WTC11 (cell line): Measurements from ENCODE around the gene FAM131C. TPM values are rescaled to one million over a fixed set of nuclear protein-coding genes. Genes with fewer than 3 reads are reported as not detected.

Experiments
- ATAC-seq: fragments of 200-7000 bp; cut with Tn5 transposase; 2 replicates; pipeline ENCODE4 v1.10.0; 2021; ENCODE audit warnings: mild to moderate bottlenecking, moderate library complexity
- CTCF ChIA-PET: fragments of 300-600 bp; sonication (Branson Sonifier 250); formaldehyde crosslinking; loops from one replicate; lab custom pipeline; 2021; ENCODE audit warnings: antibody characterized with exemption; lab: Charles Lee
- POLR2A ChIA-PET: fragments of 350-600 bp; sonication (Branson Sonifier 250); formaldehyde crosslinking; loops from one replicate; lab custom pipeline; 2021; ENCODE audit warnings: antibody characterized with exemption; lab: Charles Lee
- DNase-seq: peaks from one replicate; pipeline ENCODE4 v3.0.0; 2021; ENCODE audit warnings: low spot score
- H3K27ac Mint-ChIP-seq: 2 replicates; pipeline ENCODE4 v1.8.0; 2021; ENCODE audit warnings: mixed read lengths
- H3K27me3 Mint-ChIP-seq: 2 replicates; pipeline ENCODE4 v1.8.0; 2021; ENCODE audit warnings: low read depth, mild to moderate bottlenecking, moderate library complexity, mixed read lengths
- H3K36me3 Mint-ChIP-seq: 2 replicates; pipeline ENCODE4 v1.8.0; 2021; ENCODE audit warnings: mixed read lengths
- H3K4me1 Mint-ChIP-seq: 2 replicates; pipeline ENCODE4 v1.8.0; 2022; ENCODE audit warnings: mixed read lengths
- H3K4me3 Mint-ChIP-seq: 2 replicates; pipeline ENCODE4 v1.8.0; 2021; ENCODE audit warnings: mild to moderate bottlenecking, moderate library complexity, mixed read lengths
- H3K9me3 Mint-ChIP-seq: 2 replicates; pipeline ENCODE4 v1.8.0; 2021; ENCODE audit warnings: mixed read lengths
- ATF2 ChIP-seq: sonication (generic); formaldehyde crosslinking; IDR thresholded peaks from 2 replicates; pipeline ENCODE4 v1.8.1; 2022; ENCODE audit warnings: low read depth, missing genetic modification reagents, borderline replicate concordance
- CBFB ChIP-seq: sonication (generic); formaldehyde crosslinking; IDR thresholded peaks from 2 replicates; pipeline ENCODE4 v1.8.1; 2022; ENCODE audit warnings: mild to moderate bottlenecking, low read depth, missing genetic modification reagents
- CREB1 ChIP-seq: sonication (generic); formaldehyde crosslinking; IDR thresholded peaks from 2 replicates; pipeline ENCODE4 v1.8.0; 2023; ENCODE audit warnings: mild to moderate bottlenecking, missing genetic modification reagents
- ESRRA ChIP-seq: sonication (generic); formaldehyde crosslinking; IDR thresholded peaks from 2 replicates; pipeline ENCODE4 v1.8.1; 2022; ENCODE audit warnings: mild to moderate bottlenecking, missing genetic modification reagents, borderline replicate concordance
- FOXP1 ChIP-seq: sonication (generic); formaldehyde crosslinking; IDR thresholded peaks from 2 replicates; pipeline ENCODE4 v1.8.0; 2022; ENCODE audit warnings: missing genetic modification reagents, mild to moderate bottlenecking, moderate library complexity, borderline replicate concordance
- FOXP4 ChIP-seq: sonication (generic); formaldehyde crosslinking; IDR thresholded peaks from 2 replicates; pipeline ENCODE4 v1.8.0; 2022; ENCODE audit warnings: mild to moderate bottlenecking, missing genetic modification reagents
- NFATC4 ChIP-seq: fragments of 250-450 bp; sonication (Bioruptor Pico); IDR thresholded peaks from 2 replicates; pipeline ENCODE4 v1.9.0; 2021; ENCODE audit warnings: mild to moderate bottlenecking
- NR3C1 ChIP-seq: sonication (generic); formaldehyde crosslinking; conservative IDR thresholded peaks from 2 replicates; pipeline ENCODE4 v1.8.1; 2023; ENCODE audit warnings: low read depth, mild to moderate bottlenecking, missing genetic modification reagents
- SOX15 ChIP-seq: fragments of 250-450 bp; sonication (Bioruptor Pico); IDR thresholded peaks from 2 replicates; pipeline ENCODE4 v1.9.0; 2021; ENCODE audit warnings: mild to moderate bottlenecking
- SP1 ChIP-seq: sonication (generic); formaldehyde crosslinking; conservative IDR thresholded peaks from 2 replicates; pipeline ENCODE4 v1.8.1; 2022; ENCODE audit warnings: missing genetic modification reagents
- STAT6 ChIP-seq: sonication (generic); formaldehyde crosslinking; conservative IDR thresholded peaks from 2 replicates; pipeline ENCODE4 v1.8.1; 2023; ENCODE audit warnings: mild to moderate bottlenecking, low read depth, missing genetic modification reagents, moderate library complexity
- ZBTB43 ChIP-seq: sonication (generic); formaldehyde crosslinking; IDR thresholded peaks from 2 replicates; pipeline ENCODE4 v1.8.1; 2023; ENCODE audit warnings: mild to moderate bottlenecking, missing genetic modification reagents
- ZNF121 ChIP-seq: sonication (generic); formaldehyde crosslinking; IDR thresholded peaks from 2 replicates; pipeline ENCODE4 v1.8.0; 2023; ENCODE audit warnings: missing genetic modification reagents
- ZNF281 ChIP-seq: sonication (generic); formaldehyde crosslinking; IDR thresholded peaks from 2 replicates; pipeline ENCODE4 v1.8.0; 2023; ENCODE audit warnings: mild to moderate bottlenecking, missing genetic modification reagents
- ZNF317 ChIP-seq: sonication (generic); formaldehyde crosslinking; IDR thresholded peaks from 2 replicates; pipeline ENCODE4 v1.8.1; 2023; ENCODE audit warnings: low read depth, mild to moderate bottlenecking, moderate library complexity, missing genetic modification reagents, borderline replicate concordance
- total RNA-seq: library from RNA; stranded (reverse); gene quantifications from 3 replicates; pipeline ENCODE4 v1.2.3, GENCODE V29; 2021

The FAM131C gene
- total RNA-seq, 1 experiment from 2014 or later, result 1.4 TPM

- ChIA-PET CTCF (interaction anchor here (0.7 to 2.5 kb wide), 23 partner anchors 8 to 263 kb away, joined by 3 to 16 read pairs (median 5); partner anchors contain the start of genes FAM131C, HSPB7 and SRARP), POLR2A (no interaction called here)
- ATAC-seq (no peak), DNase-seq (no peak)
- TF ChIP-seq ZNF121 (CRISPR knock-in tag) (0 out of 2 replicates have a peak, but pooled peaks have one; percentile 26), ZNF281 (CRISPR knock-in tag) (no peak)
- H3K27ac Mint-ChIP-seq, result no peak overlapping the region
- peaks cover 12% of the 10 kb centered on the region for H3K4me1 Mint-ChIP-seq
- no peak overlapping the region for H3K4me3 Mint-ChIP-seq
- no peaks in the 10 kb centered on the region for H3K9me3 Mint-ChIP-seq
- no peaks in the 10 kb centered on the region for H3K36me3 Mint-ChIP-seq
- H3K27me3 Mint-ChIP-seq, result no peaks in the 10 kb centered on the region
Observed at GRCh38 chr1:16054598-16055540, 18.6 kb downstream of the FAM131C start.

- no peak for ATAC-seq
- no peak for DNase-seq
Observed at GRCh38 chr1:16053781-16054502, 19.5 kb downstream of the FAM131C start.

More at GRCh38 chr1:16053781-16054502, 19.5 kb downstream of the FAM131C start:
- no peak for TF ChIP-seq SP1 (CRISPR knock-in tag)
- no peak for TF ChIP-seq FOXP4 (CRISPR knock-in tag)
- TF ChIP-seq CREB1, result no peak
- TF ChIP-seq ATF2 (CRISPR knock-in tag), result no peak
- no peak for TF ChIP-seq CBFB (CRISPR knock-in tag)
- TF ChIP-seq FOXP1 (CRISPR knock-in tag), result no peak
- TF ChIP-seq ZNF281 (CRISPR knock-in tag), result no peak
- TF ChIP-seq ZBTB43, result no peak
- TF ChIP-seq ZNF317 (CRISPR knock-in tag), result no peak
- TF ChIP-seq NR3C1 (CRISPR knock-in tag), result no peak
- TF ChIP-seq NFATC4 (CRISPR knock-in tag), result no peak
- no peak for TF ChIP-seq STAT6 (CRISPR knock-in tag)
- no peak for TF ChIP-seq SOX15 (CRISPR knock-in tag)
- TF ChIP-seq ESRRA, result no peak
- ChIA-PET POLR2A (no interaction called here), CTCF (interaction anchor here (1.0 to 2.5 kb wide), 4 partner anchors 12 to 78 kb away, joined by 3 to 13 read pairs (median 6); partner anchors contain the start of gene ZBTB17)
- H3K27me3 Mint-ChIP-seq, result no peaks in the 10 kb centered on the region; the same call in 1 of the 2 replicates
- peaks cover 19% of the 10 kb centered on the region for H3K4me1 Mint-ChIP-seq
- no peaks in the 10 kb centered on the region for H3K9me3 Mint-ChIP-seq
- H3K36me3 Mint-ChIP-seq, result no peaks in the 10 kb centered on the region
- no peak overlapping the region for H3K4me3 Mint-ChIP-seq
- no peak overlapping the region for H3K27ac Mint-ChIP-seq
